ENCODE data around the gene RGS7.

DNA sequence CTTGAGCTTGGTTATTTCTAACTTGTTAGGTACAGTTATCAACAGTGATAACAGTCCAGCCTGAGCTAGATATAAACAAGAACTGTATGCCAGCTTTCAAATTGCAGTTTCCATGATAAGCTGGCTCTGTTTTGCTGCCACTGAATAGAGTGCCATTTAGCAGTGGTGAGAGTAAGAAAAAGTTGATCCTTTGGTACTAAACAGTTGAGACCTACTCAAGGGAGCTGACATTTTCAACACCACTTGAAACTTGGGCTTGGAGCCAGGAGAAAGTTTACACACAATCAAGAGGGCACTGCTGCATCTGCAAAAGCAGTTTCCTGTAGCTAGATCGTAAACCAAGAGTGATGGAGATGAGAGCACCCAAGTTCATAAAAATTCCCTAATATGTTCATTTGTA is 131.3 kb downstream of the RGS7 start:
- TF ChIP-seq, protein P1, sequence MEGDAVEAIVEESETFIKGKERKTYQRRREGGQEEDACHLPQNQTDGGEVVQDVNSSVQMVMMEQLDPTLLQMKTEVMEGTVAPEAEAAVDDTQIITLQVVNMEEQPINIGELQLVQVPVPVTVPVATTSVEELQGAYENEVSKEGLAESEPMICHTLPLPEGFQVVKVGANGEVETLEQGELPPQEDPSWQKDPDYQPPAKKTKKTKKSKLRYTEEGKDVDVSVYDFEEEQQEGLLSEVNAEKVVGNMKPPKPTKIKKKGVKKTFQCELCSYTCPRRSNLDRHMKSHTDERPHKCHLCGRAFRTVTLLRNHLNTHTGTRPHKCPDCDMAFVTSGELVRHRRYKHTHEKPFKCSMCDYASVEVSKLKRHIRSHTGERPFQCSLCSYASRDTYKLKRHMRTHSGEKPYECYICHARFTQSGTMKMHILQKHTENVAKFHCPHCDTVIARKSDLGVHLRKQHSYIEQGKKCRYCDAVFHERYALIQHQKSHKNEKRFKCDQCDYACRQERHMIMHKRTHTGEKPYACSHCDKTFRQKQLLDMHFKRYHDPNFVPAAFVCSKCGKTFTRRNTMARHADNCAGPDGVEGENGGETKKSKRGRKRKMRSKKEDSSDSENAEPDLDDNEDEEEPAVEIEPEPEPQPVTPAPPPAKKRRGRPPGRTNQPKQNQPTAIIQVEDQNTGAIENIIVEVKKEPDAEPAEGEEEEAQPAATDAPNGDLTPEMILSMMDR (IDR thresholded peaks at IDR 0.05; ENCODE audit: poor library complexity): no peak
- no peak for TF ChIP-seq EZH2 (IDR thresholded peaks at IDR 0.05; ENCODE audit: borderline replicate concordance)

Measured in hepatocyte (in vitro differentiated cells).